ENCODE measurements around the gene SUPT4H1. TPM values are rescaled to one million over a fixed set of nuclear protein-coding genes. Genes with fewer than 3 reads are reported as not detected.

The SUPT4H1 gene
- total RNA-seq, 2 experiments from 2014 or later = 136 to 139 TPM

DNA sequence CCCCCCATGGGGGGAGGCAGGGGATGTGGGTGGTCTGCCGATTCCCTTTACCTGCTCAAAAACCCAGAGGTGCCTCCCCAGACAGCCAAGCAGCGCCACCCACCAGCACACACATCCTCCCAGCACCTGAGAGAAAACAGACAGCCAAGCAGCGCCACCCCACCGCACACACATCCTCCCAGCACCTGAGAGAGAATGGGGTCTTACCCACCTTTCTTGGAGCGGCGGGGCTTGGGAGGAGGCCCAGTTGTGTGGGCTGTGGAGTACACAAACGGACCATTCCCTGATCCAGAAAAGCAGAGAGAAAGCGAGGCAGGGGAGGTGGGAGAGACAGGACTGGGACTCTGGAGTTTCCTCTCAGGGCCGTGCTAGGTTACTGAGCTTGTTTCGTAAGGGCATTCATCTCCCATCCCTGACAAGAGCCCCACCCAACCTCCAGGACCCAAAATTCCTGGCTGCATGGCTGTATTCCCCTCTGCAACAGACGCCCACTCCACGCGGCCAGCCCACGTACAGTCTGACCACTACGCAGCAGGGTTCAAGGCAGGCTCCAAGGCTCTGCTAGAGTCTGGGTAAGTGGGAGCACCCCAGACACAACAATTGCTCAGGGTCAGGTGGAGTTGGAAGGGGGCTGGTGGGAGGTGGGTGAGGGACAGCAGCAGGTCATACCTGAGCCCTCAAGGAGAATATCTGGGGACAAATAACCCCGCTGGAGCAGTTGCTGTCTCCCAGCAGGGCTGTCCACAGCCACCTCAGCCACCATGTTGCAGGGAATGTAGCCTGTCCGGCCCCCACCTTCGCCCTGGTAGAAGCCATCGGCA, 45.7 kb downstream of the SUPT4H1 start:
- H3K4me1 Mint-ChIP-seq = peaks cover 4% of the 10 kb centered on the region
- no peaks in the 10 kb centered on the region for H3K27me3 Mint-ChIP-seq
- no peak overlapping the region for H3K4me3 Mint-ChIP-seq
- H3K27ac Mint-ChIP-seq = no peak overlapping the region
- peaks cover 5% of the 10 kb centered on the region for H3K36me3 Mint-ChIP-seq
- no peaks in the 10 kb centered on the region for H3K9me3 Mint-ChIP-seq
- DNase-seq = no peak

DNA sequence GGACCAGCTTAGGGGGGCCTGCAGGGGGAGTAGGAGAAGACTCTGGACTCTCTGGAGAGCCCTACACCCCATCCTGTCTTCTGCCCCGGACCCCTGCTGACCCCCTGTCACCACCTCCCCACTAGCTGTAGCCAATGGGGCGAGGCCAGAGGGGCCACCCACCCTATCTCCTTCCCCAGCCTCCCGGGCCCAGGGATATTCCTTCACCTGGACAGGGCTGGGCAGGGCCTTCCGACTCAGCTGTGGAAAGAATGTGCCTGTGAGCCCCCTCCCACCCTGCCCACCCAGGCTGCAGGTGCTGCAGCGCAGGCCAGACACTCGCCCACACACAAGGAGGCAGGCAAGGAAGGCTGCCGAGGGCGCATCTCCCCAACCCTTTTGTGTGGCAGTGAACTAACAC, 46.4 kb downstream of the SUPT4H1 start:
- Mint-ChIP-seq H3K27me3 (no peaks in the 10 kb centered on the region), H3K4me1 (peaks cover 4% of the 10 kb centered on the region), H3K4me3 (no peak overlapping the region), H3K36me3 (peaks cover 5% of the 10 kb centered on the region), H3K27ac (no peak overlapping the region), H3K9me3 (no peaks in the 10 kb centered on the region)
- no peak for DNase-seq

DNA sequence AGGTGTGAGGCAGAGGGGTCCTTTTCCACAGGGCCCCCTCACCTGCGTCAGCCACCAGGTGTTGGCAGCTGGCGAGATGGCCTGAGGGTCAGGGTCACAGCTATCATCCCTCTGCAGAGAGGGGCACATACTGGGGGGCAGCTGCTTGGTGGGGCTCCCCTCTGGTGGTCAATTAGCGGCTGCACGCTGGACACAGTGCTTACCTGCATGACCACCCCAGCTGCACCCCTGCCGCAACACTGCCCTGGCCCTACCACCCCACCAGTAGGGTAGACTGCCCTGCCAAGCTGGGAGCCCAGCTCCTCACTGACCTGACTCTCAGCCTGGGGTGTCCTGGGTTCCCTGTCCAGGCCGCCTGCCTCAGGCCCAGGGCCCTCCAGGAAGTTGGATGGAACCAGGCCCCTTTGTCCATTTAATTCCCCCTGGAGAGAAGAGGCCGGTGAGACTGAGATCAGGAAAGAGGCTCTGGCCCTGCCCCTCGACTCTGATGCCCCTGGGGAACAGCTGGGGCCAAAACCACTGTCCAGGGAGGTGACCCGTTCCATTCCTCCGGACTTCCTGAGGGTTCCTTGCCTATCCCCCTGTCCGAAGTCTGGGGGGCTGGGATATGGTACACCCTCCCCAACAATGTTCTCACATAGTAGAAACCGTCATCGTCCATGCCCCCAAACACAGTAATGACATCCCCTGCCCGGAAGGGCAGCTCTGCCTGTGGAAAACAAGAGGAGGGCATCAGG, 47.1 kb downstream of the SUPT4H1 start:
- no peaks in the 10 kb centered on the region for H3K27me3 Mint-ChIP-seq
- H3K4me3 Mint-ChIP-seq = no peak overlapping the region
- peaks cover 5% of the 10 kb centered on the region for H3K36me3 Mint-ChIP-seq
- no peak for DNase-seq
- peaks cover 4% of the 10 kb centered on the region for H3K4me1 Mint-ChIP-seq
- no peak overlapping the region for H3K27ac Mint-ChIP-seq
- H3K9me3 Mint-ChIP-seq = no peaks in the 10 kb centered on the region

DNA sequence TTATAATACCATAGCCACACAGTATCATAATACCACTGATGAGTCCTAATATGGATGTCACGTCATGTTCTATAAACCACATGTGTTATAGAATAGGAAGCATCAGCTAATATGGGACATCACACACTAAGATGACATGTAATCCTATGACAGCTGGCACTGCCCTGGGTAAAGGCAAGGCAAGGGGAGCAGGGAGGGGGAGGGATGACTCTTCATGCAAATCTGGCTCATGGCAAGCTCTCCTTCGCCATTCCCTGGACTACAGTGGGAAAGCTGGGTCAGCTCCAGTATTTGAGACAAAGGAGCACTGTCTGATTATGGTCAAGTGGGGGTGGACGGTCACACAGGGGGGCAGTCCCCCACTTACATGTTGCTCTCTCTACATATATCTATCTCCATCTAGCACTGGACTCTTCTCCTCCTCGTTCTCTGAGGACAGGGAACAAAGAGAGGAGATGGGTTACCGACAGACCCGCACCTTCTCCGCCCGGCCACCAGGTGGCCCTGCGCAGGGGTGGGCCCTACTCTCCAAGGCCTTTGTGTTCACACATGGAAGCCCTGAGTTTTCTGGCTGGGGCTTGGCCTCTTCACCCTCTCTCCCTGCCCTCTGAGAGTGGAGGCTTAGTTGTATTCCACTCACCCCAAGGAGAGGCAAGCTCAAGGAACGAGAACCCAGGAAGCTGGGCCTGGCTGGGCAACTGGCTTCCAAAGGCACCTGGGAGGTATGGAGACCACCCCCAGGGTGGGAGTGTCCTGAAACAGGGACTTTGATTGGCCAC, 47.8 kb downstream of the SUPT4H1 start:
- H3K27ac Mint-ChIP-seq = no peak overlapping the region
- peaks cover 5% of the 10 kb centered on the region for H3K36me3 Mint-ChIP-seq
- H3K4me3 Mint-ChIP-seq = no peak overlapping the region
- H3K27me3 Mint-ChIP-seq = no peaks in the 10 kb centered on the region
- H3K9me3 Mint-ChIP-seq = no peaks in the 10 kb centered on the region
- H3K4me1 Mint-ChIP-seq = peaks cover 4% of the 10 kb centered on the region
- DNase-seq = peak; percentile 65

DNA sequence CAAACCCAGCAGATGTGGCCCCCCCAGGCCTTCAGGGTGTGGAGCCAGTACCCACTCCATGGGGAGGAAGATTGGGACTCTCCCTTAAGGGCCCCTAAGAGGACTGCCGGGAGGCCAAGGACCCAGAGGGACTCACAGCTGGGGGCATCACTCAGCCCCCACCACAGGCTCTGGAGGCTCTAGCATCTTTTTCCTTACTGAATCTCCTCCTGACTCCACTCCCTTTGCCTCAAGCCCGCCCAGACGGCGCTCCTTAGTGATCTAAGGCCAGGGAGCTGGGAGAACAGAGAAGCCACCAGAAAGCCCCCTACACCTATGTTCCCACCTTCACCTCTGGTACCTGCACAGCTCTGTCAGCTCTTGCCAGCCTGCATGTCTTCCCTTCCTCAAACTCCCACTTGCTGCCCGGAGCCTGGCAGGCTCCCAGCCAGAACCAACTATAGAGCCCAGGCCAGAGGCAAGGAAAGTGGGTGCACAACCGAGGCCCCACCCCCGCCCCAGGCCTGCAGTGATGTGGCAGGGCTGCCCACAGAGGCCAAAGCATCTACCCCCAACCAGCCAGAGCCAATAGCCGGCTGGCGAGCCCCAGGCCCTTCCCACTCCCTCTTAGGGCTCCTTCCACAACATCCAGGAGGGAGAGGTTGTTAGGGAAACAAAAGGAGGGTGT, 48.9 kb downstream of the SUPT4H1 start:
- H3K27me3 Mint-ChIP-seq = no peaks in the 10 kb centered on the region
- no peak overlapping the region for H3K27ac Mint-ChIP-seq
- peaks cover 4% of the 10 kb centered on the region for H3K4me1 Mint-ChIP-seq
- peaks cover 5% of the 10 kb centered on the region for H3K36me3 Mint-ChIP-seq
- DNase-seq = no peak
- no peak overlapping the region for H3K4me3 Mint-ChIP-seq
- H3K9me3 Mint-ChIP-seq = no peaks in the 10 kb centered on the region

DNA sequence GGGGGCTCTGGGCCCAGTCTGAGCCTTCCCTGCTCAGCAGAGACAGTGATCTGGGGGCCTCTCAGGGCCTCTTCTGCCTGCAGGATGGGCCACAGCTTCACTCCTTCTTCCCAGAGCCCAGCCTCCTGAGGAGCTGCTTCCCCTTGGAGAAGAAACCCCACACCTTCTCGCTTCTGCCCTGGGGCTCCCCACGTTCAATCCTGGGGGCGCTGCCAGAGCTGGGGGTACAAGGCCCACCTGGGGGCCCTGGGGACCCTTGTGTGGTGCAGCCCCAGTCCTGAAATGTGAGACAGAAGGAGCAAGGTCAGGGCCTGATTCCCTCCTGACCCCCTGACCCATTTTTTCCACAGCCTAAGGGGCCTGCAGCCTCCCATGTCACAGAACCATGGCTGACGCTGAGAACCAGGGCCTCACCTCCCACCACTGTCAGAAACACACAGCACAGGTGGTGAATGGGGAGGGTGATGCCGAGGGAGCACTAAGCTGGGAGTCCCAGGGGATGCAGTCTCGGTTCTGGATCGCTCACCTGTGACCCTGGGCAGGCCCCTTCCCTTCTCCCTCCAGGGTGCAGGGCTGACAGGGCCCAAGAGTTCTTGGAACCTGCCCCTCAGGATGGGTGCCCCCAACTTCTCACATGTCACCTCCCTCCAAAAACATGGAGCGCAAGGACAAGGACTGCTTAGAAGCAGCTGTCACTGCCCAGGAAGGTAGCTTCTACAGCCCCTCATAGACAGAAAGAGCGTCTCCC, 49.7 kb downstream of the SUPT4H1 start:
- Mint-ChIP-seq H3K4me3 (no peak overlapping the region), H3K36me3 (peaks cover 5% of the 10 kb centered on the region), H3K27ac (no peak overlapping the region), H3K27me3 (no peaks in the 10 kb centered on the region), H3K4me1 (peaks cover 4% of the 10 kb centered on the region), H3K9me3 (no peaks in the 10 kb centered on the region)
- no peak for DNase-seq

DNA sequence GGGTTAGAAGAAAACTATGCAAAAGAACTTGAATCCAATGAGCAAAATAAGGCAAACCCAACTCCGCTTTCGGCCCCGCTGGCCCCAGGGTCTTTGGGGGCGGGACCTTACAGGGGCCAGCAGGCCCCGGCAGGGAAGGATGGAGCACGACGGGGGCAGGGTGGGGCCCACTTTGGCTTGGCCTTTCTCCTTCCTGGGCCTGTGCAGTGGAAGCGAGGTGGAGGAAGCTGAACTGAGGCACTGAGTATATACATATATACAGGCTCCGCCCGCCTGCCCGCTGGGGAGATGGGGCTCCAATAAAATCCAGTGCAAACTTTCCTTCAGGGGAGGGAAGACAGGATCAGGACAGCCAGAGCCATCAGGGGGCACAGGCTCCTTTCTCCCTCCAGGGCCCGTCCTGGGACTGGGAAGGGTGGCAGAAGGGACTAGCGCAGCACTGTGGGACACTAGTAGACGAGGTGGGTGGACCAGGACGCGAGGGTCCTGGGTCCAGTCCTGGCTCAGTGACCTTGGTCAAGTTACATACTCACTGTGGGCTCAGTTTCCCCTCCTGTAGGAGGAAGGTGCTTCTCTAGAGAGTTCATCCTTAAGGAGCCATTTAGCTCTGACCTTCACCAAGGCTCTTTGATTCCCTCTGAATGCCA, 50.4 kb downstream of the SUPT4H1 start:
- Mint-ChIP-seq H3K27ac (no peak overlapping the region), H3K36me3 (peaks cover 5% of the 10 kb centered on the region), H3K9me3 (no peaks in the 10 kb centered on the region), H3K4me3 (no peak overlapping the region), H3K4me1 (peaks cover 4% of the 10 kb centered on the region), H3K27me3 (no peaks in the 10 kb centered on the region)
- DNase-seq = no peak

DNA sequence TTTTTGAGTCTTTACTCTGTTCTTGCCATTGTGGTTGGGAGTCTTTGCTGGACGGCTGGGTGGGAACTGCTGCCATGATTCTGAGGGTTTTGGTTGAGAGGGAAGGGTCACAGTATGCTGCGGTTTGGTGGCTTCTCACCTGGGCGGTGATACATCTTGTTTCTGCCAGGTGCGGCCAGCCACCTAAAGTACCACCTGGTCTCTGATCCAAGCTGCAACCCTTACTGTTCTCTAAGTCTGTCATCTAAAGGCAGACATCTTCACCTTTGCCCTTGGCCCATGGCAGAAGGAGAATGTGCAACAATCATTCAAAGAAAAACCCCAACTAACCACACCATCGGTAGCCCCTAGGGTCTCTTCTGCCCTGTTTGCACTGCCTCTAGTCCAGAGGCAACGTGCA, 51.7 kb downstream of the SUPT4H1 start:
- Mint-ChIP-seq H3K27ac (no peak overlapping the region), H3K9me3 (no peaks in the 10 kb centered on the region)
- DNase-seq = no peak

More for the DNA sequence above, 51.7 kb downstream of the SUPT4H1 start:
- Mint-ChIP-seq H3K4me3 (no peak overlapping the region), H3K27me3 (no peaks in the 10 kb centered on the region), H3K36me3 (peaks cover 5% of the 10 kb centered on the region), H3K4me1 (peaks cover 4% of the 10 kb centered on the region)

Other genes starting within 250 kb of the SUPT4H1 start
- gene OR4D1, start 203.8 kb downstream of the SUPT4H1 start, total RNA-seq = under 1 TPM; 0.14 to 0.22 TPM
- not detected for gene OR4D2, start 185.2 kb downstream of the SUPT4H1 start, total RNA-seq
- not detected for gene EPX, start 159.5 kb downstream of the SUPT4H1 start, total RNA-seq
- 10 to 100 TPM; 24.3 to 27.0 TPM for gene MKS1, start 132.9 kb downstream of the SUPT4H1 start, total RNA-seq
- gene LPO, start 113.6 kb downstream of the SUPT4H1 start, total RNA-seq = not detected
- not detected for gene MPO, start 71.3 kb downstream of the SUPT4H1 start, total RNA-seq
- gene TSPOAP1, start 23.4 kb downstream of the SUPT4H1 start, total RNA-seq = 10 to 100 TPM; 13.7 to 15.4 TPM
- gene RNF43, start 65.3 kb upstream of the SUPT4H1 start, total RNA-seq = under 1 TPM; 0.41 to 0.48 TPM
- gene HSF5, start 136.2 kb upstream of the SUPT4H1 start, total RNA-seq = 1 to 10 TPM; 3.9 to 4.2 TPM
- gene MTMR4, start 162.4 kb upstream of the SUPT4H1 start, total RNA-seq = 10 to 100 TPM; 72.2 to 75.6 TPM

Measured in activated naive CD8-positive, alpha-beta T cell treated with anti-CD3 and anti-CD28 coated beads for 36 hours (primary cell).